ENCODE data around the gene NFIB. TPM values are rescaled to one million over a fixed set of nuclear protein-coding genes. Genes with fewer than 3 reads are reported as not detected.

NFIB gene
- total RNA-seq, 2 experiments from 2014 or later: 13.7 to 25.1 TPM

- POLR2A ChIA-PET: interaction anchor here (0.6 kb wide), 1 partner anchor 83 kb away, joined by 5 read pairs; no protein-coding TSS in a partner anchor
- Histone ChIP-seq H3K79me2 (ENCODE audit: insufficient read depth, low read depth, low read length) (no peaks in the 10 kb centered on the region), H3K27ac (ENCODE audit: low read depth, low read length, poor library complexity, severe bottlenecking) (no peak overlapping the region), H4K20me1 (ENCODE audit: insufficient read depth, low read length) (no peaks in the 10 kb centered on the region), H3K4me1 (ENCODE audit: insufficient read depth, low read length, poor library complexity, severe bottlenecking) (no peaks in the 10 kb centered on the region), H3K36me3 (ENCODE audit: insufficient read depth, low read length) (no peaks in the 10 kb centered on the region), H3K4me3 (ENCODE audit: low read depth, low read length, poor library complexity, severe bottlenecking) (no peak overlapping the region), H3K9me3 (ENCODE audit: low read length) (no peaks in the 10 kb centered on the region), H2AFZ (ENCODE audit: low read length) (no peak overlapping the region), H3K4me2 (ENCODE audit: low read length) (no peak overlapping the region), H3K9me2 (ENCODE audit: insufficient read depth, low read length) (no peaks in the 10 kb centered on the region)
- intact Hi-C loops (cut with micrococcal nuclease; ENCODE audit: unreplicated experiment): loop anchor here (1.0 kb wide), 1 partner anchor 33 kb away; no protein-coding TSS in a partner anchor
- TF ChIP-seq EZH2phosphoT487 (IDR thresholded peaks at IDR 0.05; ENCODE audit: borderline replicate concordance, low read depth, low read length): no peak
- TF ChIP-seq, protein P1, sequence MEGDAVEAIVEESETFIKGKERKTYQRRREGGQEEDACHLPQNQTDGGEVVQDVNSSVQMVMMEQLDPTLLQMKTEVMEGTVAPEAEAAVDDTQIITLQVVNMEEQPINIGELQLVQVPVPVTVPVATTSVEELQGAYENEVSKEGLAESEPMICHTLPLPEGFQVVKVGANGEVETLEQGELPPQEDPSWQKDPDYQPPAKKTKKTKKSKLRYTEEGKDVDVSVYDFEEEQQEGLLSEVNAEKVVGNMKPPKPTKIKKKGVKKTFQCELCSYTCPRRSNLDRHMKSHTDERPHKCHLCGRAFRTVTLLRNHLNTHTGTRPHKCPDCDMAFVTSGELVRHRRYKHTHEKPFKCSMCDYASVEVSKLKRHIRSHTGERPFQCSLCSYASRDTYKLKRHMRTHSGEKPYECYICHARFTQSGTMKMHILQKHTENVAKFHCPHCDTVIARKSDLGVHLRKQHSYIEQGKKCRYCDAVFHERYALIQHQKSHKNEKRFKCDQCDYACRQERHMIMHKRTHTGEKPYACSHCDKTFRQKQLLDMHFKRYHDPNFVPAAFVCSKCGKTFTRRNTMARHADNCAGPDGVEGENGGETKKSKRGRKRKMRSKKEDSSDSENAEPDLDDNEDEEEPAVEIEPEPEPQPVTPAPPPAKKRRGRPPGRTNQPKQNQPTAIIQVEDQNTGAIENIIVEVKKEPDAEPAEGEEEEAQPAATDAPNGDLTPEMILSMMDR (conservative IDR thresholded peaks at IDR 0.05; ENCODE audit: low read length): no peak
- no TSS peak for BruUV-seq (replicated peaks)
- CTCF ChIA-PET (ENCODE audit: unreplicated experiment): no interaction called here
- no peak for DNase-seq (ENCODE audit: low spot score)
Observed at GRCh38 chr9:14212077-14212476, 101.9 kb downstream of the NFIB start.

GRCh38 chr9:14211564-14211963, 102.4 kb downstream of the NFIB start:
- BruUV-seq (replicated peaks): no TSS peak

GRCh38 chr9:14210428-14210827, 103.5 kb downstream of the NFIB start:
- H3K36me3 ChIP-seq (ENCODE audit: insufficient read depth, low read length): no peaks in the 10 kb centered on the region
- H3K4me2 ChIP-seq (ENCODE audit: low read length): no peak overlapping the region
- ChIA-PET POLR2A (interaction anchor here (0.9 kb wide), 1 partner anchor 75 kb away, joined by 3 read pairs; no protein-coding TSS in a partner anchor), CTCF (ENCODE audit: unreplicated experiment) (no interaction called here)
- H3K9me2 ChIP-seq (ENCODE audit: insufficient read depth, low read length): no peaks in the 10 kb centered on the region
- H3K4me3 ChIP-seq (ENCODE audit: low read depth, low read length, poor library complexity, severe bottlenecking): no peak overlapping the region
- no peak for DNase-seq (ENCODE audit: low spot score)
- H2AFZ ChIP-seq (ENCODE audit: low read length): no peak overlapping the region
- H3K79me2 ChIP-seq (ENCODE audit: insufficient read depth, low read depth, low read length): no peaks in the 10 kb centered on the region
- BruUV-seq (replicated peaks): no TSS peak
- no peaks in the 10 kb centered on the region for H4K20me1 ChIP-seq (ENCODE audit: insufficient read depth, low read length)
- no peak for TF ChIP-seq EZH2phosphoT487 (IDR thresholded peaks at IDR 0.05; ENCODE audit: borderline replicate concordance, low read depth, low read length)
- TF ChIP-seq, protein P1 (conservative IDR thresholded peaks at IDR 0.05; ENCODE audit: low read length): no peak
- no peaks in the 10 kb centered on the region for H3K4me1 ChIP-seq (ENCODE audit: insufficient read depth, low read length, poor library complexity, severe bottlenecking)
- H3K27ac ChIP-seq (ENCODE audit: low read depth, low read length, poor library complexity, severe bottlenecking): no peak overlapping the region
- intact Hi-C loops (cut with micrococcal nuclease; ENCODE audit: unreplicated experiment): no loop called here
- no peaks in the 10 kb centered on the region for H3K9me3 ChIP-seq (ENCODE audit: low read length)

More at GRCh38 chr9:14211564-14211963, 102.4 kb downstream of the NFIB start:
- H3K36me3 ChIP-seq (ENCODE audit: insufficient read depth, low read length): no peaks in the 10 kb centered on the region
- H3K79me2 ChIP-seq (ENCODE audit: insufficient read depth, low read depth, low read length): no peaks in the 10 kb centered on the region
- H2AFZ ChIP-seq (ENCODE audit: low read length): no peak overlapping the region
- H3K4me3 ChIP-seq (ENCODE audit: low read depth, low read length, poor library complexity, severe bottlenecking): no peak overlapping the region
- H3K9me2 ChIP-seq (ENCODE audit: insufficient read depth, low read length): no peaks in the 10 kb centered on the region
- H3K9me3 ChIP-seq (ENCODE audit: low read length): no peaks in the 10 kb centered on the region
- no peaks in the 10 kb centered on the region for H3K4me1 ChIP-seq (ENCODE audit: insufficient read depth, low read length, poor library complexity, severe bottlenecking)
- POLR2A ChIA-PET: no interaction called here
- no peak overlapping the region for H3K27ac ChIP-seq (ENCODE audit: low read depth, low read length, poor library complexity, severe bottlenecking)
- H4K20me1 ChIP-seq (ENCODE audit: insufficient read depth, low read length): no peaks in the 10 kb centered on the region
- H3K4me2 ChIP-seq (ENCODE audit: low read length): no peak overlapping the region
- CTCF ChIA-PET (ENCODE audit: unreplicated experiment): no interaction called here
- intact Hi-C loops (cut with micrococcal nuclease; ENCODE audit: unreplicated experiment): no loop called here
- TF ChIP-seq, protein P1 (conservative IDR thresholded peaks at IDR 0.05; ENCODE audit: low read length): no peak
- TF ChIP-seq EZH2phosphoT487 (IDR thresholded peaks at IDR 0.05; ENCODE audit: borderline replicate concordance, low read depth, low read length): no peak
- DNase-seq (ENCODE audit: low spot score): no peak
